HepG2 (cell line): ENCODE measurements around the gene ADAMTS12. TPM values are rescaled to one million over a fixed set of nuclear protein-coding genes. Genes with fewer than 3 reads are reported as not detected.

Experiments
- ARID5B ChIP-seq: IDR thresholded peaks from 2 replicates; pipeline ENCODE4 v1.4.0; 2020; ENCODE audit warnings: mild to moderate bottlenecking, missing genetic modification reagents
- CENPX ChIP-seq: sonication (generic); formaldehyde crosslinking; IDR thresholded peaks from 2 replicates; pipeline ENCODE4 v1.9.0; 2021; ENCODE audit warnings: mild to moderate bottlenecking, missing genetic modification reagents, moderate library complexity
- ELF4 ChIP-seq: sonication (generic); formaldehyde crosslinking; IDR thresholded peaks from 2 replicates; pipeline ENCODE4 v1.5.0; 2020; ENCODE audit warnings: missing genetic modification reagents, mild to moderate bottlenecking, moderate library complexity, borderline replicate concordance
- ETS1 ChIP-seq: sonication (generic); formaldehyde crosslinking; IDR thresholded peaks from 2 replicates; pipeline ENCODE4 v1.4.0; 2020; ENCODE audit warnings: missing genetic modification reagents
- NFE2L1 ChIP-seq: sonication (generic); formaldehyde crosslinking; IDR thresholded peaks from 2 replicates; pipeline ENCODE4 v1.4.0; 2020; ENCODE audit warnings: missing genetic modification reagents, mild to moderate bottlenecking, borderline replicate concordance
- PAWR ChIP-seq: sonication (generic); formaldehyde crosslinking; IDR thresholded peaks from 2 replicates; pipeline ENCODE4 v1.4.0; 2020; ENCODE audit warnings: missing genetic modification reagents, mild to moderate bottlenecking, borderline replicate concordance
- PREB ChIP-seq: sonication (generic); formaldehyde crosslinking; IDR thresholded peaks from 2 replicates; pipeline ENCODE4 v1.4.0; 2020; ENCODE audit warnings: missing genetic modification reagents
- RCOR2 ChIP-seq: IDR thresholded peaks from 2 replicates; pipeline ENCODE4 v1.6.1; 2016; ENCODE audit warnings: missing biosample characterization, missing genetic modification reagents
- SNAPC2 ChIP-seq: sonication (generic); formaldehyde crosslinking; IDR thresholded peaks from 2 replicates; pipeline ENCODE4 v1.8.1; 2022; ENCODE audit warnings: mild to moderate bottlenecking, missing genetic modification reagents
- SRY ChIP-seq: sonication (generic); formaldehyde crosslinking; IDR thresholded peaks from 2 replicates; pipeline ENCODE4 v1.8.0; 2022; ENCODE audit warnings: mild to moderate bottlenecking, missing genetic modification reagents
- ZBTB44 ChIP-seq: sonication (generic); formaldehyde crosslinking; IDR thresholded peaks from 2 replicates; pipeline ENCODE4 v1.4.0; 2020; ENCODE audit warnings: missing genetic modification reagents
- ZBTB7B ChIP-seq: sonication (generic); formaldehyde crosslinking; IDR thresholded peaks from 2 replicates; pipeline ENCODE4 v1.4.0; 2020; ENCODE audit warnings: missing genetic modification reagents
- ZKSCAN8 ChIP-seq: IDR thresholded peaks from 2 replicates; pipeline ENCODE4 v1.6.1; 2016; ENCODE audit warnings: borderline replicate concordance, missing genetic modification reagents, missing compliant biosample characterization
- ZNF281 ChIP-seq: sonication (generic); formaldehyde crosslinking; IDR thresholded peaks from 2 replicates; pipeline ENCODE4 v1.4.0; 2020; ENCODE audit warnings: missing genetic modification reagents, borderline replicate concordance
- ZNF75D ChIP-seq: sonication (generic); formaldehyde crosslinking; IDR thresholded peaks from 2 replicates; pipeline ENCODE4 v1.8.1; 2023; ENCODE audit warnings: missing genetic modification reagents, mild to moderate bottlenecking, borderline replicate concordance
- ZNF770 ChIP-seq: sonication (generic); formaldehyde crosslinking; IDR thresholded peaks from 2 replicates; pipeline ENCODE4 v1.5.0; 2020; ENCODE audit warnings: mild to moderate bottlenecking, missing genetic modification reagents
- polyA plus RNA-seq, 8 experiments: library from polyadenylated mRNA; depleted of rRNA in 3 of 8; stranded (reverse) in 7 of 8; unstranded in 1 of 8; fragments of >200 nt; fragmentation: Illumina TruSeq in 4 of 8; extraction: Trizol in 4 of 8; gene quantifications; 2 replicates each; pipeline versions ENCODE4 v1.2.1 to v1.2.3, GENCODE V29; 2011 to 2016; ENCODE audit warnings: low read depth in 4 of 8, missing spikeins in 1 of 8, mixed read lengths in 1 of 8; ENCODE audit not compliant: insufficient read depth in 1 of 8
- total RNA-seq, 5 experiments: library from RNA; depleted of rRNA; stranded (reverse); fragments of >200 nt; fragmentation: Illumina TruSeq; extraction: Trizol; gene quantifications; 2 replicates each; pipeline ENCODE4 v1.2.3, GENCODE V29; 2016; ENCODE audit warnings: low read depth in 1 of 5

Gene ADAMTS12
- total and polyA plus RNA-seq, 2 of the 13 experiments (the other 11 are each of a cell fraction or from before 2014, with no cell fraction given): 0.03 TPM; not detected in 1

GRCh38 chr5:33582417-33582816 lies 309.4 kb downstream of the ADAMTS12 start (continued):
- TF ChIP-seq NFE2L1 (no peak), PREB (CRISPR knock-in tag) (no peak), ELF4 (CRISPR knock-in tag) (no peak), ARID5B (CRISPR knock-in tag) (peak; percentile 90), ZBTB44 (no peak), SRY (CRISPR knock-in tag) (no peak), ETS1 (no peak), RCOR2 (no peak), ZNF75D (CRISPR knock-in tag) (no peak), ZNF281 (peak; percentile 10; the same call in 1 of the 2 replicates), ZNF770 (CRISPR knock-in tag) (no peak), ZBTB7B (CRISPR knock-in tag) (no peak), ZKSCAN8 (CRISPR knock-in tag) (no peak), CENPX (CRISPR knock-in tag) (no peak), SNAPC2 (no peak), PAWR (CRISPR knock-in tag) (no peak)
